ENCODE data around the gene RAD18. TPM values are rescaled to one million over a fixed set of nuclear protein-coding genes. Genes with fewer than 3 reads are reported as not detected.

The RAD18 gene
- polyA plus RNA-seq, 1 experiment: 10.7 TPM

- no peak for DNase-seq (ENCODE audit: low read depth, low spot score)
- ChIA-PET POLR2A (interaction anchor here (1.2 kb wide), 1 partner anchor 10 kb away, joined by 4 read pairs; no protein-coding TSS in a partner anchor), CTCF (interaction anchor here (0.5 to 3.5 kb wide), 4 partner anchors 70 to 101 kb away, joined by 3 to 18 read pairs (median 9); partner anchors contain the start of gene OXTR)
These were observed 123.5 kb downstream of the RAD18 start for GRCh38 chr3:8839607-8840325.

GRCh38 chr3:8838765-8839423 is 124.4 kb downstream of the RAD18 start:
- TF ChIP-seq CTCF (IDR thresholded peaks at IDR 0.05; ENCODE audit: low read depth, low read length): no peak
- no peaks in the 10 kb centered on the region for H3K9me3 ChIP-seq (ENCODE audit: control insufficient read depth, insufficient read depth, low read length)

More at GRCh38 chr3:8839607-8840325, 123.5 kb downstream of the RAD18 start:
- Histone ChIP-seq H3K4me3 (ENCODE audit: low read depth, low read length) (no peak overlapping the region), H3K27me3 (ENCODE audit: control insufficient read depth, insufficient read depth, low read length) (no peaks in the 10 kb centered on the region), H3K27ac (ENCODE audit: low read depth, low read length) (peak overlapping the region; percentile 68), H3K9me3 (ENCODE audit: control insufficient read depth, insufficient read depth, low read length) (no peaks in the 10 kb centered on the region)
- no peak for TF ChIP-seq CTCF (IDR thresholded peaks at IDR 0.05; ENCODE audit: low read depth, low read length)

GRCh38 chr3:8838234-8838633 is 125.0 kb downstream of the RAD18 start:
- no peak overlapping the region for H3K4me3 ChIP-seq (ENCODE audit: low read depth, low read length)
- ChIA-PET POLR2A (no interaction called here), CTCF (interaction anchor here (3.5 kb wide), 1 partner anchor 69 kb away, joined by 18 read pairs; the partner anchor contains the start of gene OXTR)
- no peaks in the 10 kb centered on the region for H3K27me3 ChIP-seq (ENCODE audit: control insufficient read depth, insufficient read depth, low read length)
- H3K9me3 ChIP-seq (ENCODE audit: control insufficient read depth, insufficient read depth, low read length): no peaks in the 10 kb centered on the region
- TF ChIP-seq CTCF (IDR thresholded peaks at IDR 0.05; ENCODE audit: low read depth, low read length): no peak
- no peak for DNase-seq (ENCODE audit: low read depth, low spot score)
- H3K27ac ChIP-seq (ENCODE audit: low read depth, low read length): no peak overlapping the region

More at GRCh38 chr3:8838765-8839423, 124.4 kb downstream of the RAD18 start:
- ChIA-PET POLR2A (no interaction called here), CTCF (interaction anchor here (3.5 kb wide), 1 partner anchor 70 kb away, joined by 18 read pairs; the partner anchor contains the start of gene OXTR)
- DNase-seq (ENCODE audit: low read depth, low spot score): no peak
- Histone ChIP-seq H3K27me3 (ENCODE audit: control insufficient read depth, insufficient read depth, low read length) (no peaks in the 10 kb centered on the region), H3K27ac (ENCODE audit: low read depth, low read length) (no peak overlapping the region), H3K4me3 (ENCODE audit: low read depth, low read length) (no peak overlapping the region)

- ChIA-PET POLR2A (no interaction called here), CTCF (interaction anchor here (0.8 to 3.5 kb wide), 3 partner anchors 12 to 68 kb away, joined by 4 to 18 read pairs (median 4); partner anchors contain the start of gene OXTR)
- Histone ChIP-seq H3K27ac (ENCODE audit: low read depth, low read length) (no peak overlapping the region), H3K4me3 (ENCODE audit: low read depth, low read length) (no peak overlapping the region), H3K27me3 (ENCODE audit: control insufficient read depth, insufficient read depth, low read length) (no peaks in the 10 kb centered on the region), H3K9me3 (ENCODE audit: control insufficient read depth, insufficient read depth, low read length) (no peaks in the 10 kb centered on the region)
- no peak for DNase-seq (ENCODE audit: low read depth, low spot score)
- no peak for TF ChIP-seq CTCF (IDR thresholded peaks at IDR 0.05; ENCODE audit: low read depth, low read length)
These were observed 126.1 kb downstream of the RAD18 start for GRCh38 chr3:8837162-8837561.

- ChIA-PET CTCF (interaction anchor here (0.9 to 3.5 kb wide), 3 partner anchors 13 to 67 kb away, joined by 4 to 18 read pairs (median 4); partner anchors contain the start of gene OXTR), POLR2A (no interaction called here)
- no peaks in the 10 kb centered on the region for H3K9me3 ChIP-seq (ENCODE audit: control insufficient read depth, insufficient read depth, low read length)
- no peak for DNase-seq (ENCODE audit: low read depth, low spot score)
- no peaks in the 10 kb centered on the region for H3K27me3 ChIP-seq (ENCODE audit: control insufficient read depth, insufficient read depth, low read length)
- H3K4me3 ChIP-seq (ENCODE audit: low read depth, low read length): no peak overlapping the region
- TF ChIP-seq CTCF (IDR thresholded peaks at IDR 0.05; ENCODE audit: low read depth, low read length): no peak
- no peak overlapping the region for H3K27ac ChIP-seq (ENCODE audit: low read depth, low read length)
These were observed 127.2 kb downstream of the RAD18 start for GRCh38 chr3:8836096-8836495.
